ENCODE measurements around the gene ECSCR. TPM values are rescaled to one million over a fixed set of nuclear protein-coding genes. Genes with fewer than 3 reads are reported as not detected.
A peak's percentile ranks its signal among the peaks of the same experiment; 100 is the strongest.

Gene ECSCR
- total and polyA plus RNA-seq, 2 donors (not counting 3 experiments of a cell fraction or from before 2014, with no cell fraction given): 365 to 1,085 TPM

- ChIA-PET CTCF (interaction anchor here (0.7 to 9.0 kb wide), 3 partner anchors 11 to 102 kb away, joined by 3 to 191 read pairs (median 6); no protein-coding TSS in a partner anchor), POLR2A (no interaction called here)
- DNase-seq (ENCODE audit: low read depth, low spot score) (peak; percentile 26), FAIRE-seq (peak; percentile 62)
- dilution Hi-C loops (cut with MboI; ENCODE audit: extremely low pct_ligation_motif_present, low sequenced_read_pairs): loop anchor here (10.0 kb wide), 1 partner anchor 108 kb away; no protein-coding TSS in a partner anchor
- Histone ChIP-seq H3K27ac (ENCODE audit: insufficient read depth, low read depth, low read length) (no peak overlapping the region), H3K4me3 (replicated peaks in 1 of 3; ENCODE audit: insufficient read depth in 1 of 3, low read depth in 1 of 3, low read length in 3 of 3) (no peak overlapping the region), H4K20me1 (replicated peaks; ENCODE audit: control insufficient read depth, extremely low read depth, insufficient read depth, low read length) (no peaks in the 10 kb centered on the region), H3K9me3 (replicated peaks; ENCODE audit: control insufficient read depth, insufficient read depth, low read length) (no peaks in the 10 kb centered on the region), H3K9me1 (replicated peaks; ENCODE audit: control insufficient read depth, extremely low read depth, insufficient read depth, low read length) (no peaks in the 10 kb centered on the region), H2AFZ (ENCODE audit: low read depth, low read length) (no peak overlapping the region), H3K79me2 (ENCODE audit: control insufficient read depth, insufficient read depth, low read length) (no peaks in the 10 kb centered on the region), H3K9ac (replicated peaks; ENCODE audit: extremely low read depth, insufficient read depth, low read length) (no peak overlapping the region), H3K4me2 (ENCODE audit: insufficient read depth, low read length) (no peak overlapping the region), H3K4me1 (ENCODE audit: control insufficient read depth, extremely low read depth, insufficient read depth, low read length) (peaks cover 25% of the 10 kb centered on the region), H3K36me3 (ENCODE audit: control insufficient read depth in 2 of 2, extremely low read depth in 1 of 2, insufficient read depth in 2 of 2, low read length in 2 of 2) (peaks cover 12% of the 10 kb centered on the region in 2 experiments), H3K27me3 (ENCODE audit: control insufficient read depth in 2 of 2, insufficient read depth in 2 of 2, low read length in 2 of 2) (no peaks in the 10 kb centered on the region)
- TF ChIP-seq POLR2A (IDR thresholded peaks at IDR 0.05; ENCODE audit: low read depth, low read length): no peak
- no peak for TF ChIP-seq JUN (IDR thresholded peaks at IDR 0.05; ENCODE audit: borderline replicate concordance, insufficient read depth, insufficient read length, low read depth)
- TF ChIP-seq GATA2 (IDR thresholded peaks at IDR 0.05; ENCODE audit: insufficient read depth, insufficient read length, low read depth, low read length): no peak
- TF ChIP-seq MAX (IDR thresholded peaks at IDR 0.05; ENCODE audit: insufficient read depth, insufficient read length): no peak
- TF ChIP-seq POLR2AphosphoS5 (IDR thresholded peaks at IDR 0.05; ENCODE audit: insufficient read depth, low read depth, low read length): no peak
- BruUV-seq (replicated peaks): no TSS peak
- intact Hi-C loops (cut with micrococcal nuclease): no loop called here
Measured at GRCh38 chr5:139417214-139417613, 45.3 kb downstream of the ECSCR start.

GRCh38 chr5:139416651-139417050 is 45.9 kb downstream of the ECSCR start:
- CTCF ChIA-PET: no interaction called here
- intact Hi-C loops (cut with micrococcal nuclease): no loop called here
- Histone ChIP-seq H3K9ac (replicated peaks; ENCODE audit: extremely low read depth, insufficient read depth, low read length) (no peak overlapping the region), H3K4me3 (replicated peaks in 1 of 3; ENCODE audit: insufficient read depth in 1 of 3, low read depth in 1 of 3, low read length in 3 of 3) (no peak overlapping the region), H3K27ac (ENCODE audit: insufficient read depth, low read depth, low read length) (no peak overlapping the region), H3K36me3 (ENCODE audit: control insufficient read depth in 2 of 2, extremely low read depth in 1 of 2, insufficient read depth in 2 of 2, low read length in 2 of 2) (peaks cover 12% of the 10 kb centered on the region in 2 experiments), H4K20me1 (replicated peaks; ENCODE audit: control insufficient read depth, extremely low read depth, insufficient read depth, low read length) (no peaks in the 10 kb centered on the region), H3K4me2 (ENCODE audit: insufficient read depth, low read length) (no peak overlapping the region), H3K79me2 (ENCODE audit: control insufficient read depth, insufficient read depth, low read length) (no peaks in the 10 kb centered on the region), H2AFZ (ENCODE audit: low read depth, low read length) (no peak overlapping the region), H3K9me1 (replicated peaks; ENCODE audit: control insufficient read depth, extremely low read depth, insufficient read depth, low read length) (no peaks in the 10 kb centered on the region), H3K4me1 (ENCODE audit: control insufficient read depth, extremely low read depth, insufficient read depth, low read length) (peaks cover 25% of the 10 kb centered on the region), H3K9me3 (replicated peaks; ENCODE audit: control insufficient read depth, insufficient read depth, low read length) (no peaks in the 10 kb centered on the region), H3K27me3 (ENCODE audit: control insufficient read depth in 2 of 2, insufficient read depth in 2 of 2, low read length in 2 of 2) (no peaks in the 10 kb centered on the region)
- no TSS peak for BruUV-seq (replicated peaks)
- POLR2A ChIA-PET: no interaction called here
- DNase-seq (ENCODE audit: low read depth, low spot score) (no peak), FAIRE-seq (no peak)
- no peak for TF ChIP-seq CTCF (IDR thresholded peaks at IDR 0.05; ENCODE audit: extremely low read depth in 1 of 2, insufficient read depth in 1 of 2, low read depth in 1 of 2, low read length in 2 of 2)
- no peak for TF ChIP-seq POLR2A (IDR thresholded peaks at IDR 0.05; ENCODE audit: low read depth, low read length)
- no peak for TF ChIP-seq JUN (IDR thresholded peaks at IDR 0.05; ENCODE audit: borderline replicate concordance, insufficient read depth, insufficient read length, low read depth)
- TF ChIP-seq MYC (IDR thresholded peaks at IDR 0.05; ENCODE audit: low read depth, low read length): no peak
- no peak for TF ChIP-seq MAX (IDR thresholded peaks at IDR 0.05; ENCODE audit: insufficient read depth, insufficient read length)
- TF ChIP-seq POLR2AphosphoS5 (IDR thresholded peaks at IDR 0.05; ENCODE audit: insufficient read depth, low read depth, low read length): no peak
- no peak for TF ChIP-seq EZH2 (IDR thresholded peaks at IDR 0.05; ENCODE audit: borderline replicate concordance, low read depth, low read length, severe bottlenecking)
- no peak for TF ChIP-seq GATA2 (IDR thresholded peaks at IDR 0.05; ENCODE audit: insufficient read depth, insufficient read length, low read depth, low read length)
- TF ChIP-seq FOS (IDR thresholded peaks at IDR 0.05; ENCODE audit: borderline replicate concordance, insufficient read depth, low read length): no peak
- dilution Hi-C loops (cut with MboI; ENCODE audit: extremely low pct_ligation_motif_present, low sequenced_read_pairs): loop anchor here (10.0 kb wide), 1 partner anchor 108 kb away; no protein-coding TSS in a partner anchor
